HG03095 (cell line): Measurements from ENCODE around the gene GNB1L.

Experiments
- ATAC-seq: cut with Tn5 transposase; IDR thresholded peaks from one replicate; pipeline ENCODE4 v1.9.1; 2021; ENCODE audit warnings: moderate library complexity; ENCODE audit not compliant: unreplicated experiment

Gene GNB1L

DNA sequence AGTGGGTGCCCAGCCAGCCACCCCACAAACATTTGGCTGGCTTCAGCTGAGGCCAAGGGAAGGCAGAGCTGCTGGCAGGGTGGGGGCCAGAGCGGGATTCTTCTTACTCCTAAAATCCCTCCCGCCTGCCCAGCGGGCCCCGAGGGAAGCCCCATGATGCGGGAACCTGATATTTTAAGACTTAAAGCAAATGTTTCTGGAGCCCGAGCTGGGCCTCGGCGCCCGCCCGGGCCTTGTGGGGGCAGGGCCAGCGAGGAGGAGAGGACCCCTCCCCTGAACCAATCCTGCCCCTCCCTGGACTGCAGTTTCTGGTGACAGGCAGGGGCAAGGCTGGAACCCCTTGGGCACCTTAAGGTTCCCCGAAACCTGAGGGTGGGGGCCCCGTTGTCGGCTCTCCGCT is 114.1 kb downstream of the GNB1L start:
- no peak for ATAC-seq

DNA sequence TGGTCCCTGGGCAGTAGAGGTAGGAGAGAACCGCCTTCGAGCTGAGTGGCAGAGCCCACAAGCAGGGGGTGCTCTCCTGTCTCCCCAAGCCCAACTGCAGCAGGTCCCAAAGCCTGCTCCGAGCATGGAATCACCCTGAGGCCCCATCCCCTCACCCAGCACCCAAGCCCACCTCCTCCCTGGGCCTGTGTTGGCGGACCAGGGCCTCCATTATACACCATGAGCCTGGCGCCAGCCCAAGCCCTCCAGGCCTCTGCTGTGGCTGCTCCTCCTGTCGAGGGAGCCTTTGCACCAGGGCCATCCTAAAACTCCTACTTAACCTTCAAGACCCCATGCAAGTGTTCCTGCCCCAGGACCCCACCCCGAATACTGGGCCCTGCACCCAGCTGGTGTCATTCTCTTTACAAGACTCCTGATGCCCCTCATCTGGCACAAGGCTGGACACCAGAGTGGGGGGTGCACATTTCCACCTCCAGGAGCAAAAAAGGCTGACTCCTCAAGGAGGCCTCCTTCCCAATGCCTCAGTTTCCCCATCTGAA is 114.7 kb downstream of the GNB1L start:
- no peak for ATAC-seq

DNA sequence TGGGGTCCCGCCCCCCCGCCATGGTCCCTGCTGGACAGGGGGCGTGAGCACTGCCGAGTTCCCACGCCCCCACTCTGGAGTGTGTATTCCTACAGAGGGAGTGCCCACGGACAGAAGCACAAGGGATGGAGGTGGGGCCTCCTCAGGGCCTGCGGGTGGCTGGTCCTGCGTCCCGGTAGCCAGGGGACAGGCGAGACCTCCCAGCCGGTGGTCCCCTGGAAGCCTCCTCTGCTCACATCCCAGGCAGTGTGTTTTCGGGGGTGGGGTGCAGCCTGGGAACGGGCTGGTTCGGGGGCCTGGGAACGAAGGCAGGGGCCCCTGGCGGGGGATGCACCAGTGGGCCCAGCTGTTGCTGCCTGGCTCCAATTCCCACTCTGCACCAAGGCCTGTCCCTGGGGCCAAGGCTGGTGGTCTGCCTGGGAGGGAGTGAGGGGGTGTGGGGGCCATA is 115.2 kb downstream of the GNB1L start:
- ATAC-seq: no peak

DNA sequence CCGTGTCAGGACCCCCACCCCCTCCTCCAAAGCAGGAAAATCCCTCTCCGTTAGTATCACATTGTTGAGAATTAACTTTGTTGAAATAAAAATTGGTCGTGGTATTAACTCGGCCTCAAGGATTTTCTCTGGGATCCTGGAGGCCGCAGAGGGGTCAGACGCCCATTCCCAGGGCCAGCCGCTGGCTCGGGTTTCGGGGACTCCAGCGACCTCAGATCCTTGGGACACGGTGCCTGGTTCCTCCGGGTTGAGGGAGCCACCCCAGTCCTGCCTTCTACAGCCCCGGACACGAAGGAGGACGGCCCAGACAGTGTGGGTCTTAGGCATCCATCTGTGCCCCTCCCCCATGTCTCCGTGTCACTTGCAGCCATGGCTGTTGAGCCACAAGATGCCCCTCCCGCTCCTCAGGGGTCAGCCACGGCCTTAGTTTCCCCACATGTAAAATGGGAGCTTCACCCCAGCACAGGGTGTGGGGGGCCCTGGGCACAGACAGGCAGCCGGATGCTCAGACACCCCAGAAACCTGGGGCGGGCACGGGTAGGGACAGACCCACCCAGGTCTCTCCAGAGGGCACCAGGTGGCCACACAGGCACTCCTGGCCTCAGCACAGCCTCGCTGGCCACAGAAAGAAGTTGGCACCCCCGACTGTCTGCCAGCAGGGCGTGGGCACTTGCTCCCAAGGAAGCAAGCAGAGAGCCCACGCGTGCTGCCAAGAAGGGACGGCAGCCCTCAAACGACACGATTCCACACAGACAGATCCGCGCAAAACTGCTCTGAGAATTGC is 115.8 kb downstream of the GNB1L start:
- no peak for ATAC-seq

DNA sequence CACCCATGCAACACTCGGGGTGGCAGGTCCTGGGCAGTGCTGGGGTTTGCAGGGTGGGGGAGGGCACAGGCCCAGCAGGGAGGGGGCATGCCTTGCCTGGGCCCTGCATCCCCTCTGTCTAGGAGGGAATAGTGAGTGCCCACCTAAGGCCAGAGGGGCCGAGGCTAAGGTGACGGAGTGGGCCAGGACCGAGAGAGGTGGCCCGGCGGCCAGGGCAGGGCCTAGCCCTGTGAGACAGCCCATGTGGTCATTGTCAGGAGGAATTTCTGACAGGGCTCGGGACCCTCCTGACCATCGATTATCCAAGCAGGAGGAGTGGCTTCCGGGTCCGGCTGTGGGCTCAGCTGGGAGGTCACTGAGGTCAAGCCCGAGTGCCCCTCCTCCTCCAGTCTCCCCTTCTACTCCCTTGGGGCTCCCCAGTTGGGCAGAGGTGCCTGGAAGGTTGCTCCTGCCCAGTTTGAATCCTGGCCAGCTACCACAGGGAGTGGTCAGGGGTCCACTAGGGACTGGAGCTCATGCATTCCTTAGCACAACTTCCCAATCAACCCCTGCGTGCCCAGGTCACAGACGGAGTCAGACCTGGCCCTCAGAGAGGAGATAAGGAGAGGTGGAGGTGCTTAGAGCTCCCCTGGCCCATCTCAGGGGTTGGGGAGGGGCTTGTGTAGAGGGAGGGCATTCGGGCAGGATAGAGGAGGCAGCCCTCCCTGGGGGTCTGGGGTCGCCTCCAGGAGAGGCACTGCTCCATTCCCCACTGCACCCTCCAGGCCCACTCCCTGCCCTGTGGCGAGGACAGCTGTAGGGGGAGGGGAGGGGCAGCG is 116.6 kb downstream of the GNB1L start:
- no peak for ATAC-seq

DNA sequence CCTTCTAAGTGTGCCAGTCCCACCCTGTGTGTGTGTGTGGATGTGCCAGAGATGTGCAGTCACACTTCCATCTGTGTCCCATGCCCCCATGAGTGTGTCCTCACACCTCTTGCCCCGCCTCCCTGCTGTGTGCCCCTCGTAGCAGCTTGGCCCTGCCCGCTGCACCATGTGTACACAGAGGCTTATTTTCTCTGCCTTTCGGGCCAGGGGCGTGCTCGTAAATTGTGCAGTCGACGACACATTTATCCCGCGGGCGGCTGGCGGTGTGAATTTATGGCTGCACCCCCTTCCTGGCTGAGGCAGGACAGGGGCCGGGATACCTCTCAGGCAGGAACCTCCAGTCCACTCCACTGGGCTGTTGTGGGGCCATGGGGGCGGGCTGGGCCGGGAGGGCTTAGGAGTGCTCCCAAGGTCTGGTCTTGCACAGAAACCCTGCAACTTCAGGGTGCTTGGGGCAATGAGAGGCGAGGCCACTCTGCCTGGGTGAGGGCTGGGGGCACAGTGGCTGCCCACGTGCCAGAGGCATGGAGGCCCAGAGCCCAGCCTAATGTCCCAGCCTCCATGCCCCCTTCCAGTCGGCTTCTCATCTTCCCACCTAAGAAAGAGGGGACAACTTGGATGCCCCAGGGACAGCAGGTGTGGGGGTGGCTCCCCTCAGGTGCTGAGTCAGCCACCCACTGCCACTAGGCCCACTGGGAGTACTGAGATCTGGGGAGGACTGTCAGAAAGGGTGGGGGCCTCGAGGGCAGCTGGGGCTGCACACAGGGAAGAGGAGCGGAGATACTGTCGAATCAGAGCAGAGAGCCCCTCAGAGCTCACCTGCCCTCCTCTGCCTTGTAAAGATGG is 118.8 kb downstream of the GNB1L start:
- ATAC-seq: no peak

DNA sequence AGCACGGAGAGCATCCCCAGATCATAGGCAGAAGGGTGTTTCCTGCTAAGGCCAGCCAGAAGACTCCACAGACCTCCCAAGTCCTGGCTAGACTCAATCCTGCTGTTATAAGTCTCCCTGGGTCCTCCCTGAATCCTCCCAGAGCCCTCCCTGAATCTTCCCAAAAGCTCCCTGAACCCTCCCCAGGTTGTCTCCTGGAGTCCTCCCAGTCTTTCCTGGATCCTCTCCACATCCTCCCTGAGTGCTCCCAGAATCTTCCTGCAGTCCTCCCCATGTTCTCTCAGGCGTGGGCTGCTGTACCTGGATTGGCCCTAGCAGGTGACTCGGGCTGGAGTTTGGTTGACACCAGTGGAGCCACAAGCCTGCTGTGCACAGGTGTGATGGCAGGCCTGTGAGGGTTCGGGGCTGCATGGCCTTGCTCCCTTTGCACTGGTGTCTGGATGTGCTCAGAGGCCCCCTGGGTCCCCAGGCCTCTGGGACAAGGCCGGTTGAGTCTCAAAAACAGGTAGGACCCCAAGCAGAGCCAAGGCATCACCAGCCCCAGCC is 119.8 kb downstream of the GNB1L start:
- no peak for ATAC-seq

DNA sequence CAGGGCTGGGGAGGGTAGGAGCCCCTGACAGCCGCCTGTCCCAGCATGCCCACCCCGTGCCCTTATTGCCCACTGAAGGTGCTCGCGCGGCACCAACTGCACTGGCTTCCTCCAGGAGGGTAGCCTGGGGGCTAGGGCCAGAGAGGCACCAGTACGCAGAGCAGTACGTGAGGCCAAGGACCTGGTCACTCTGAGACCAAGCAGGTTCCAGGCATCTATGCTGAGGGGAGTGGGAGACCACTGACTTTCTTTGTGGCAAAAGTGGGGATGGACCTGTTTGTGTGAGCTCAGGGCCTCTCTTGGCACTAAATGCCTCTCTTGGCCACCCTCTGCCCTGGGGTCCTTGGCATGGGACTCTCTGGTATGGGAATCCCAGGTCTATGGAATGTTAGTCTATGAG is 120.5 kb downstream of the GNB1L start:
- no peak for ATAC-seq

DNA sequence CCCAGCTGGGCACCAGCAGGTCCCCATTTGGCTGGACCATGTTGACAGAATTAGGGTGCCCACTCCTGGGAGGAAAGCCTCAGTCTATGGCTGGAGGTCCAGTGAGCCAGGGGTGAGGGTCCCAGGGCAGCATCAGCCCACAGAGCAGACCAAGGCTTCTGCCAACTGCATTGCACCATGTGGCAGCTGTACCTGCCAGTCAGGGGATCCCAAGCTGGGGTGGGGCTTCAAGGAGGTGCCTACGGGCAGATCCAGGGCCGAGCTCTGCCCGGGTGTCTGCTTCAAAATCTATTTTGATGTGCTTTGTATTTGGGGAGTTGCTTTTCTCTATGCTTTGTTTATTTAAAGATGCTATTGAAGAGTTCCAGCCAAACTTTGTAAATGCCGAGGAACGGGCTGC is 120.9 kb downstream of the GNB1L start:
- ATAC-seq: no peak
